HEK293 (cell line): ENCODE data around the gene TRIP10.
"Not testable (repeated sequence)": the region's sequence is repeated elsewhere in the genome, so short reads cannot be mapped to it uniquely, and the experiment has no call there.

Source experiments
- CTCF ChIA-PET: fragments of 350-600 bp; formaldehyde crosslinking; extraction: SDS; loops from one replicate; lab custom pipeline; 2021; ENCODE audit warnings: antibody characterized with exemption; lab: Yijun Ruan, JAX
- POLR2A ChIA-PET: fragments of 300-600 bp; formaldehyde crosslinking; extraction: SDS; loops from one replicate; lab custom pipeline; 2020; ENCODE audit warnings: antibody characterized with exemption, inconsistent platforms; lab: Yijun Ruan, JAX
- H3K27ac ChIP-seq: fragments of 200-500 bp; sonication (Bioruptor generic); 2 replicates; pipeline ENCODE4 v1.5.1; 2014; ENCODE audit warnings: low read depth, low read length, control low read depth, inconsistent platforms; ENCODE audit errors: extremely low read depth
- H3K36me3 ChIP-seq, 2 experiments: fragments of 200-500 bp in 1 of 2; sonication (Bioruptor generic) in 1 of 2; 1 replicate in 1 of 2; 2 replicates in 1 of 2; pipeline ENCODE4 v1.5.1; 2014 to 2017; ENCODE audit warnings: inconsistent platforms in 2 of 2, low read length in 2 of 2; ENCODE audit not compliant: control insufficient read depth in 2 of 2, insufficient read depth in 1 of 2
- H3K4me1 ChIP-seq: fragments of 200-500 bp; sonication (Bioruptor generic); 2 replicates; pipeline ENCODE4 v1.5.1; 2014; ENCODE audit warnings: mild to moderate bottlenecking, low read length, inconsistent platforms; ENCODE audit not compliant: control insufficient read depth, insufficient read depth
- H3K4me3 ChIP-seq: 2 replicates; pipeline ENCODE4 v1.5.1; 2011; ENCODE audit warnings: low read depth, mild to moderate bottlenecking, control low read depth, low read length, moderate library complexity
- H3K9me3 ChIP-seq: fragments of 200-500 bp; sonication (Bioruptor generic); 2 replicates; pipeline ENCODE4 v1.5.1; 2014; ENCODE audit warnings: low read depth, low read length, inconsistent platforms; ENCODE audit not compliant: control insufficient read depth, insufficient read depth
- GLI4 ChIP-seq: fragments of 450-650 bp; formaldehyde crosslinking; IDR thresholded peaks from 2 replicates; pipeline ENCODE4 v1.5.1; 2016; ENCODE audit warnings: missing biosample characterization, missing genetic modification characterization
- PATZ1 ChIP-seq: fragments of 450-650 bp; formaldehyde crosslinking; IDR thresholded peaks from 2 replicates; pipeline ENCODE4 v1.5.1; 2016; ENCODE audit warnings: missing biosample characterization, missing genetic modification characterization
- ZBTB17 ChIP-seq: fragments of 450-650 bp; formaldehyde crosslinking; IDR thresholded peaks from 2 replicates; pipeline ENCODE4 v1.5.1; 2016; ENCODE audit warnings: missing biosample characterization, missing genetic modification characterization
- ZBTB20 ChIP-seq: fragments of 450-650 bp; formaldehyde crosslinking; IDR thresholded peaks from 2 replicates; pipeline ENCODE4 v1.5.1; 2016; ENCODE audit warnings: missing biosample characterization, missing genetic modification characterization
- ZFP3 ChIP-seq: fragments of 450-650 bp; formaldehyde crosslinking; IDR thresholded peaks from 2 replicates; pipeline ENCODE4 v1.5.1; 2016; ENCODE audit warnings: low read depth, missing biosample characterization, missing genetic modification characterization
- ZNF335 ChIP-seq: fragments of 450-650 bp; formaldehyde crosslinking; conservative IDR thresholded peaks from 2 replicates; pipeline ENCODE4 v1.5.1; 2016; ENCODE audit warnings: missing biosample characterization, missing genetic modification characterization
- ZNF362 ChIP-seq: fragments of 450-650 bp; formaldehyde crosslinking; IDR thresholded peaks from 2 replicates; pipeline ENCODE4 v1.5.1; 2016; ENCODE audit warnings: missing biosample characterization, missing genetic modification characterization
- ZNF366 ChIP-seq: fragments of 450-650 bp; formaldehyde crosslinking; conservative IDR thresholded peaks from 2 replicates; pipeline ENCODE4 v1.5.1; 2016; ENCODE audit warnings: missing biosample characterization, missing genetic modification characterization
- ZNF398 ChIP-seq: fragments of 450-650 bp; formaldehyde crosslinking; IDR thresholded peaks from 2 replicates; pipeline ENCODE4 v1.5.1; 2017; ENCODE audit warnings: missing biosample characterization, missing genetic modification characterization
- ZNF433 ChIP-seq: fragments of 450-650 bp; formaldehyde crosslinking; IDR thresholded peaks from 2 replicates; pipeline ENCODE4 v1.5.1; 2016; ENCODE audit warnings: missing biosample characterization, missing genetic modification characterization, low read depth
- ZNF548 ChIP-seq: fragments of 450-650 bp; formaldehyde crosslinking; IDR thresholded peaks from 2 replicates; pipeline ENCODE4 v1.5.1; 2016; ENCODE audit warnings: missing biosample characterization, missing genetic modification characterization
- ZNF777 ChIP-seq: fragments of 450-650 bp; formaldehyde crosslinking; IDR thresholded peaks from 2 replicates; pipeline ENCODE4 v1.5.1; 2017; ENCODE audit warnings: missing biosample characterization, missing genetic modification characterization, borderline replicate concordance
- ZSCAN16 ChIP-seq: fragments of 450-650 bp; formaldehyde crosslinking; IDR thresholded peaks from 2 replicates; pipeline ENCODE4 v1.5.1; 2016; ENCODE audit warnings: missing biosample characterization, missing genetic modification characterization
- TF ChIP-seq, protein P1 (sequence below): fragments of 450-650 bp; formaldehyde crosslinking; IDR thresholded peaks from 2 replicates; pipeline ENCODE4 v1.5.1; 2017; ENCODE audit warnings: missing biosample characterization, missing genetic modification characterization

TRIP10 gene

GRCh38 chr19:6773323-6773931, 33.9 kb downstream of the TRIP10 start:
- Histone ChIP-seq H3K9me3 (no peaks in the 10 kb centered on the region), H3K27ac (no peak overlapping the region), H3K36me3 (no peaks in the 10 kb centered on the region), H3K4me3 (no peak overlapping the region), H3K4me1 (no peaks in the 10 kb centered on the region)
- ChIA-PET POLR2A (no interaction called here), CTCF (no interaction called here)
- TF ChIP-seq ZNF362 (tag by site-specific recombination) (no peak), ZNF548 (tag by site-specific recombination) (no peak), GLI4 (no peak), ZNF398 (tag by site-specific recombination) (peak; percentile 46; the same call in 1 of the 2 replicates), ZBTB20 (tag by site-specific recombination) (peak; percentile 60)
- TF ChIP-seq, protein P1, sequence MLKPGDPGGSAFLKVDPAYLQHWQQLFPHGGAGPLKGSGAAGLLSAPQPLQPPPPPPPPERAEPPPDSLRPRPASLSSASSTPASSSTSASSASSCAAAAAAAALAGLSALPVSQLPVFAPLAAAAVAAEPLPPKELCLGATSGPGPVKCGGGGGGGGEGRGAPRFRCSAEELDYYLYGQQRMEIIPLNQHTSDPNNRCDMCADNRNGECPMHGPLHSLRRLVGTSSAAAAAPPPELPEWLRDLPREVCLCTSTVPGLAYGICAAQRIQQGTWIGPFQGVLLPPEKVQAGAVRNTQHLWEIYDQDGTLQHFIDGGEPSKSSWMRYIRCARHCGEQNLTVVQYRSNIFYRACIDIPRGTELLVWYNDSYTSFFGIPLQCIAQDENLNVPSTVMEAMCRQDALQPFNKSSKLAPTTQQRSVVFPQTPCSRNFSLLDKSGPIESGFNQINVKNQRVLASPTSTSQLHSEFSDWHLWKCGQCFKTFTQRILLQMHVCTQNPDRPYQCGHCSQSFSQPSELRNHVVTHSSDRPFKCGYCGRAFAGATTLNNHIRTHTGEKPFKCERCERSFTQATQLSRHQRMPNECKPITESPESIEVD (tag by site-specific recombination), result no peak

DNA sequence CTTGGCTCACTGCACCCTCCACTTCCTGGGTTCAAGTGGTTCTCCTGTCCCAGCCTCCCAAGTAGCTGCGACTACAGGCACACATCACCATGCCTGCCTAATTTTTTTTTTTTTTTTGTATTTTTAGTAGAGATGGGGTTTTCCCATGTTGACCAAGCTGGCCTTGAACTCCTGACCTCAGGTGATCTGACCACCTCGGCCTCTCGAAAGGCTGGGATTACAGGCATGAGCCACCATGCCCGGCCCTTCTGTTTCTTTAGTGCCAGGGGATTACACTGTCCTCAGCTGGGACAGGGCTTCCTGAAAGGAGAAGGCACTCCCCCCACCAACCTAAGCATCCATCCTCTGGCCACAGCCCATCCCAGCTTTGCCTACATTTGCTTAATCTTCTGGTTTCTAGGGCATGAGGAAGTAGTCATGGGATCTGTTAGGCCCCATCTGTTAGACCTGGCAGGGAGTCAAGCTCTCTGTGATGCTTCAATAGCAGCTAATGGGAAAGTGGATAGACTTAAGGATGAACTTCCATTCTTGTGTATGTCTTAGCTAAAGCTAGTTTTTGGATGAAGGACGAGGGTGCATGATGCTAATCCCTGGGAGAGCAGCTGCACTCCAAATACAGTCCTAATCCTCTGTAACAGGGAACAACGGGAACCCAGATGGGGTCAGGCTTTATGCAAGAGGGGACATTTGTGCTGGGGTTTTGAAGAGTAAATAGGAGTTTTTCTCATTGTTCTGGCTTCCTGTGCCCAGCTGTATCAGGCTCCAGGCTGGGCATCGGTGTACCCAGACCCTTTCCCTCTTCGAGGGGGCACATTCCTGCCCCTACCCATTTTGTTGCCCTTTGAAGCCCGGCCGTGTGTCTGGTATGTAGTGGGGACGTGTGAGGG, 35.6 kb downstream of the TRIP10 start:
- no peaks in the 10 kb centered on the region for H3K36me3 ChIP-seq
- POLR2A ChIA-PET, result no interaction called here

DNA sequence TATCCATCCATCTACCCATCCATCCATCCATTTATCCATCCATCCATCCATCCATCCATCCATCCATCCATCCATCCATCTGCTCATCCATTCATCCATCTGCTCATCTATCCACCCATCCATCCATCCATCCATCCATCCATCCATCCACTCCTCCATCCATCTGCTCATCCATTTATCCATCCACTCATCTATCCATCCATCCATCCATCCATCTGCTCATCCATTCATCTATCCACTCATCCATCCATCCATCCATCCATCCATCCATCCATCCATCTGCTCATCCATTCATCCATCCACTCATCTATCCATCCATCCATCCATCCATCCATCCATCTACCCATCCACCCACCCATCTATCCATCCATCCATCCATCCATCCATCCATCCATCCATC, 36.6 kb downstream of the TRIP10 start:
- POLR2A ChIA-PET, H3K4me1 ChIP-seq, CTCF ChIA-PET, H3K4me3 ChIP-seq, H3K36me3 ChIP-seq, H3K27ac ChIP-seq, H3K9me3 ChIP-seq: not testable (repeated sequence)
- TF ChIP-seq ZNF366 (tag by site-specific recombination) (peak; percentile 84), ZBTB17 (tag by site-specific recombination) (peak; percentile 97)

More for the DNA sequence above, 35.6 kb downstream of the TRIP10 start:
- TF ChIP-seq PATZ1 (tag by site-specific recombination) (no peak), ZNF335 (tag by site-specific recombination) (no peak), ZSCAN16 (tag by site-specific recombination) (no peak), ZNF777 (tag by site-specific recombination) (no peak), ZFP3 (tag by site-specific recombination) (peak; percentile 76), ZNF433 (tag by site-specific recombination) (no peak)
- H3K4me3 ChIP-seq, result no peak overlapping the region
- no peak overlapping the region for H3K27ac ChIP-seq
- H3K4me1 ChIP-seq, result no peaks in the 10 kb centered on the region
- no peaks in the 10 kb centered on the region for H3K9me3 ChIP-seq
- CTCF ChIA-PET, result no interaction called here
